B cell (primary cell): ENCODE data around the gene SEPSECS. TPM values are rescaled to one million over a fixed set of nuclear protein-coding genes. Genes with fewer than 3 reads are reported as not detected.

ENCODE experiments used
- ATAC-seq: fragments of 200-7000 bp; cut with Tn5 transposase; one replicate; pipeline ENCODE4 v1.10.0; 2021; ENCODE audit warnings: low read depth, mild to moderate bottlenecking, moderate number of reproducible peaks, moderate library complexity
- CTCF ChIA-PET: fragments of 350-600 bp; sonication (Branson Sonifier 250); formaldehyde crosslinking; loops from one replicate; lab custom pipeline; 2021; ENCODE audit warnings: antibody characterized with exemption, inconsistent platforms; lab: Charles Lee
- POLR2A ChIA-PET: fragments of 350-600 bp; sonication (Branson Sonifier 250); formaldehyde crosslinking; loops from one replicate; lab custom pipeline; 2021; ENCODE audit warnings: antibody characterized with exemption; lab: Charles Lee
- DNase-seq: peaks from one replicate; pipeline ENCODE4 v3.0.0; 2013
- H2AFZ ChIP-seq: 2 replicates; pipeline ENCODE4 v1.6.1; 2012; ENCODE audit warnings: mild to moderate bottlenecking, low read depth, low read length; ENCODE audit not compliant: insufficient read depth, poor library complexity, severe bottlenecking
- H3K27ac ChIP-seq, 2 donors: 1 replicate in 1 of 2; 2 replicates in 1 of 2; pipeline ENCODE4 v1.5.1; 2012 to 2013; ENCODE audit warnings: low read length in 2 of 2, mild to moderate bottlenecking in 2 of 2, moderate library complexity in 1 of 2
- H3K27me3 ChIP-seq, 4 experiments: fragments of 200-600 bp in 1 of 4; sonication (generic) in 1 of 4; replicated peaks in 1 of 4; 1 replicate in 2 of 4; 2 replicates in 2 of 4; pipeline versions ENCODE4 v1.6.1 to v1.7.0; 2013 to 2016; ENCODE audit warnings: low read length in 3 of 4, mild to moderate bottlenecking in 2 of 4, mixed read lengths in 1 of 4, moderate library complexity in 1 of 4; ENCODE audit not compliant: insufficient read depth in 4 of 4, control insufficient read depth in 3 of 4; ENCODE audit errors: control extremely low read depth in 1 of 4
- H3K36me3 ChIP-seq, 2 experiments: replicated peaks in 1 of 2; 1 replicate in 1 of 2; 2 replicates in 1 of 2; pipeline versions ENCODE4 v1.6.1 to v1.7.1; 2013; ENCODE audit warnings: low read length in 1 of 2; ENCODE audit not compliant: insufficient read depth in 2 of 2, control insufficient read depth in 1 of 2; ENCODE audit errors: control extremely low read depth in 1 of 2, extremely low read depth in 1 of 2
- H3K4me1 ChIP-seq, 2 donors: fragments of 200-600 bp in 1 of 2; sonication (generic) in 1 of 2; 1 replicate in 1 of 2; 2 replicates in 1 of 2; pipeline versions ENCODE4 v1.5.1 to v1.6.1; 2013 to 2017; ENCODE audit warnings: low read length in 2 of 2; ENCODE audit not compliant: control insufficient read depth in 2 of 2, insufficient read depth in 2 of 2
- H3K4me2 ChIP-seq: replicated peaks from 2 replicates; pipeline ENCODE3; 2012; ENCODE audit warnings: mild to moderate bottlenecking, low read depth, low read length; ENCODE audit not compliant: poor library complexity, severe bottlenecking
- H3K4me3 ChIP-seq, 5 experiments: fragments of 200-600 bp in 1 of 5; sonication (generic) in 1 of 5; 1 replicate in 3 of 5; 2 replicates in 2 of 5; pipeline versions ENCODE4 v1.5.1 to v1.7.0; 2011 to 2016; ENCODE audit warnings: low read length in 4 of 5, mild to moderate bottlenecking in 4 of 5, low read depth in 2 of 5, control low read depth in 1 of 5, moderate library complexity in 1 of 5; ENCODE audit not compliant: insufficient read depth in 1 of 5; ENCODE audit errors: control extremely low read depth in 1 of 5, extremely low read depth in 1 of 5
- H3K79me2 ChIP-seq: fragments of 200-600 bp; sonication (generic); one replicate; pipeline ENCODE4 v1.6.0; 2016; ENCODE audit warnings: low read length; ENCODE audit not compliant: control insufficient read depth, insufficient read depth
- H3K9ac ChIP-seq: fragments of 200-600 bp; sonication (generic); 2 replicates; pipeline ENCODE4 v1.6.1; 2017; ENCODE audit warnings: mild to moderate bottlenecking, low read length, moderate library complexity
- H3K9me3 ChIP-seq, 3 donors: one replicate each; pipeline versions ENCODE4 v1.6.1 to v1.7.1; 2013; ENCODE audit warnings: low read length in 2 of 3; ENCODE audit not compliant: control insufficient read depth in 2 of 3, insufficient read depth in 1 of 3; ENCODE audit errors: control extremely low read depth in 1 of 3
- H4K20me1 ChIP-seq: 2 replicates; pipeline ENCODE4 v1.6.0; 2012; ENCODE audit warnings: mild to moderate bottlenecking, low read length; ENCODE audit not compliant: insufficient read depth, control insufficient read depth, poor library complexity, severe bottlenecking
- H3K27ac Mint-ChIP-seq: one replicate; pipeline ENCODE4 v1.8.0; 2021; ENCODE audit warnings: mixed read lengths
- H3K27me3 Mint-ChIP-seq: one replicate; pipeline ENCODE4 v1.8.0; 2021; ENCODE audit warnings: mixed read lengths
- H3K4me1 Mint-ChIP-seq: one replicate; pipeline ENCODE4 v1.8.0; 2021; ENCODE audit warnings: mixed read lengths
- H3K4me3 Mint-ChIP-seq: one replicate; pipeline ENCODE4 v1.8.0; 2021; ENCODE audit warnings: mixed read lengths
- H3K9me3 Mint-ChIP-seq: one replicate; pipeline ENCODE4 v1.8.0; 2022; ENCODE audit warnings: mixed read lengths; ENCODE audit not compliant: insufficient read depth
- CTCF ChIP-seq: fragments of 200-600 bp; IDR thresholded peaks from one replicate; pipeline ENCODE4 v1.8.0; 2022; ENCODE audit warnings: antibody characterized with exemption, mild to moderate bottlenecking
- EZH2 ChIP-seq: IDR thresholded peaks from 2 replicates; pipeline ENCODE4 v1.6.1; 2012; ENCODE audit warnings: borderline replicate concordance, low read depth, mild to moderate bottlenecking, moderate library complexity, low read length; ENCODE audit not compliant: insufficient read depth, poor library complexity, severe bottlenecking
- WGBS: methylation state at CpG from one replicate; pipeline ENCODE4 v1.1.5; 2013; ENCODE audit warnings: missing lambda C conversion rate; ENCODE audit not compliant: insufficient coverage; 5-methylcytosine and 5-hydroxymethylcytosine counted together
- intact Hi-C: fragments of 100-400 bp; cut with micrococcal nuclease; formaldehyde crosslinking; loops from one replicate; pipeline ENCODE4 v1.10.0; 2022
- polyA plus RNA-seq: library from polyadenylated mRNA; depleted of rRNA; stranded (reverse); fragments of >200 nt; gene quantifications from 2 replicates; pipeline ENCODE4 v1.2.3, GENCODE V29; 2012
- total RNA-seq, 2 donors: library from RNA; stranded (reverse); fragments of 120-200 nt in 1 of 2; gene quantifications; 1 replicate in 1 of 2; 2 replicates in 1 of 2; pipeline versions ENCODE4 v1.2.3 to v1.2.4, GENCODE V29; 2013 to 2022

SEPSECS gene
- total and polyA plus RNA-seq, 2 donors (not counting 1 experiment from before 2014, with no cell fraction given): 6.2 to 17.0 TPM

DNA sequence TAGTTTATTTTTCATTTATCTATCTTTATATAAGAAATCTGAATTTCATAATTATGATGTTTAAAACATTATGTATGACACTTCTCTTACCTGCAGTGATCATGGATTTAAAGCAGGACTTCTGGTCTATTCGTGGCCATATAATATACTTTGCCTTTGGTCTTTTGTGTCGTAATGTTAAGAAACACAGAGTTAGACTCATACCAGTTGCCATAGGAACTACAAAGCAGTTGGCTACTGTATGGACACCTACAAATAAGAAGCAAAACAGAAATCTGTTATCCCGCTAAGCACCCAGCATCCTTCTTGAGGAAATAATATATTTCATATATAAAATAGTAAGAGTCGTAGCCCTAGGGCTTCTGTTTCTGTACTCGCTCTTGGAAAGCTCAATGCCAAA lies 4.3 kb downstream of the SEPSECS start:
- Mint-ChIP-seq H3K4me1 (peaks cover 17% of the 10 kb centered on the region), H3K27ac (no peak overlapping the region), H3K4me3 (no peak overlapping the region), H3K9me3 (no peaks in the 10 kb centered on the region), H3K27me3 (no peaks in the 10 kb centered on the region)
- Histone ChIP-seq H3K79me2 (peaks cover 6% of the 10 kb centered on the region), H3K9ac (no peak overlapping the region), H4K20me1 (no peaks in the 10 kb centered on the region), H3K4me3 (no peak overlapping the region), H3K4me2 (no peak overlapping the region), H3K27ac (no peak overlapping the region), H3K36me3 (peaks cover 0 to 1% of the 10 kb centered on the region in 2 experiments), H2AFZ (no peak overlapping the region), H3K4me1 (peaks cover 7 to 13% of the 10 kb centered on the region in 2 donors), H3K9me3 (no peaks in the 10 kb centered on the region), H3K27me3 (no peaks in the 10 kb centered on the region)
- POLR2A ChIA-PET: no interaction called here
- intact Hi-C loops: no loop called here
- ATAC-seq (no peak), DNase-seq (no peak)
- WGBS: no CpG with 5 or more reads among the region's 5 CpGs
- CTCF ChIA-PET: no interaction called here
- no peak for TF ChIP-seq CTCF
- no peak for TF ChIP-seq EZH2

DNA sequence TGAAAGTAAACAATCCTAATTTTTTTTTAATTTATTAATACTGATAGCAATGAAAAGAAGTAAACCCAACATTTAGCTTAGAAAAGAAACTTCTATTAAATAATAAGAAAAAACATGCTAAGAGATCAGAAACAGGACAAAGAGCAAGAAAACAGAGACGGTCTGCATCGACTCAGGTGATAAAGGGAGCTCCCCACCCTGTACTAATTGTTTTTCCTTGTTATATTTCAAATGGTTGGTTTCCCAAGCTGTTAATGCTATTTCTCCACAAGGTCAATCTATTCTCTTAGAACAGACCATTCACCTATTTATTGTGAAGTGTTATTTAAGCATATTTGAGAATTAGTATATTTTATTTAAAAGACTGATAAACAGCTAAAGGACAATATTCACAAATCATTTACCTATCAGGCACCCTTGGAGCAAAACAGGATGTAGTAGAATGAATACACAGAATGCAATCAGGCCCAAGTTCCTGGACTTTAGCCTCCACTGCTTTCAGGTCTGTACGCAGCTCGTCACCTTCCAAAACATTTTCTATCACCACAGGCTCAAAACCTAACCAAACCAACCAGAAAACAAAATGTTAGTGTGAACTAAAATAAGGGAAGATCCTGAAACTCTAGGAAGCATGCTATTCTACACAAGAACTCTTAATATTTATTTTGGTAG lies 5.5 kb downstream of the SEPSECS start:
- H3K4me3 Mint-ChIP-seq: no peak overlapping the region
- POLR2A ChIA-PET: no interaction called here

More for the DNA sequence above, 5.5 kb downstream of the SEPSECS start:
- Histone ChIP-seq H3K79me2 (peaks cover 6% of the 10 kb centered on the region), H3K4me1 (peaks cover 6 to 10% of the 10 kb centered on the region in 2 donors), H3K27ac (no peak overlapping the region), H3K4me2 (no peak overlapping the region), H3K9me3 (no peaks in the 10 kb centered on the region), H3K4me3 (no peak overlapping the region), H3K9ac (no peak overlapping the region), H4K20me1 (no peaks in the 10 kb centered on the region), H3K27me3 (no peaks in the 10 kb centered on the region), H2AFZ (no peak overlapping the region), H3K36me3 (peaks cover 0 to 1% of the 10 kb centered on the region in 2 experiments)
- DNase-seq (no peak), ATAC-seq (no peak)
- no CpG with 5 or more reads among the region's 4 CpGs for WGBS
- intact Hi-C loops: no loop called here
- no peak for TF ChIP-seq CTCF
- TF ChIP-seq EZH2: no peak
- Mint-ChIP-seq H3K4me1 (peaks cover 10% of the 10 kb centered on the region), H3K27me3 (no peaks in the 10 kb centered on the region), H3K27ac (no peak overlapping the region), H3K9me3 (no peaks in the 10 kb centered on the region)
- CTCF ChIA-PET: no interaction called here
